GM12872 (cell line): ENCODE data around the gene ADORA2A.

Source experiments
- CTCF ChIP-seq: IDR thresholded peaks from 3 replicates; pipeline ENCODE4 v1.5.1; 2011; ENCODE audit warnings: low read depth, mild to moderate bottlenecking, low read length, moderate library complexity; ENCODE audit not compliant: insufficient read depth

ADORA2A gene

GRCh38 chr22:24451162-24451561, 23.8 kb downstream of the ADORA2A start:
- no peak for TF ChIP-seq CTCF

GRCh38 chr22:24453853-24454252, 26.5 kb downstream of the ADORA2A start:
- no peak for TF ChIP-seq CTCF

GRCh38 chr22:24455039-24455438, 27.6 kb downstream of the ADORA2A start:
- no peak for TF ChIP-seq CTCF

- TF ChIP-seq CTCF: no peak
Observed at GRCh38 chr22:24455751-24456426, 28.5 kb downstream of the ADORA2A start.

- no peak for TF ChIP-seq CTCF
Observed at GRCh38 chr22:24457894-24458420, 30.6 kb downstream of the ADORA2A start.

GRCh38 chr22:24459911-24460310, 32.5 kb downstream of the ADORA2A start:
- no peak for TF ChIP-seq CTCF

GRCh38 chr22:24460418-24461089, 33.2 kb downstream of the ADORA2A start:
- TF ChIP-seq CTCF: no peak
